ENCODE results near the gene OASL. TPM values are rescaled to one million over a fixed set of nuclear protein-coding genes. Genes with fewer than 3 reads are reported as not detected.

Gene OASL
- total and polyA plus RNA-seq, 12 donors = 0.06 to 1.9 (median 0.56) TPM; not detected in 1

DNA sequence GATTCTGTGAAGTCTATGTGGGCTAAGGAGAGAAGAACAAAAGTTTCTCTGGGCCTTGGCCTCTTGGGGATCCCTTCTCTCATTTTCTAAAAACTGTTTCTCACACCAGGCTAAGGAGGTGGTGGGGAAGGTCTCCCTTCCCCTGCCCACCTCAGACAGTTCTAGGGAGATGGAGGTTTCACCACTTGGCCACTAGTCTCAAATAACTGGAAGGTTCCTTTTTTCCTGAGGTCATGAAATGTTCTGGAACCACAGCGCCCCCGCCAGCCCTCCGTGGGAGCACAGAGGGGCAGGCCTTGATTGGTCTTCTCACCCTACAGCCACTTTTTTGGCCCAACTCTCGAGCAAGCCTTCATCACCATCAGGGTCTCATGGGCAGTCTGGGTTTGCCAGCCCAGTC is 35.4 kb downstream of the OASL start:
- H3K27ac ChIP-seq = no peak overlapping the region
- intact Hi-C loops (cut with DNase I) = no loop called here
- no peak overlapping the region for H3K4me3 ChIP-seq
- DNase-seq = no peak
- H3K4me1 ChIP-seq (replicated peaks in 1 of 2) = no peaks in the 10 kb centered on the region
- no peaks in the 10 kb centered on the region for H3K9me3 ChIP-seq (replicated peaks in 1 of 3)
- H3K36me3 ChIP-seq (replicated peaks in 1 of 2) = peaks cover 0 to 27% of the 10 kb centered on the region in 2 donors
- WGBS, 4 donors = 78 to 95% (median 89%) methylated on average over 4 of the region's 4 CpGs
- TF ChIP-seq POLR2A (IDR thresholded peaks at IDR 0.05) = no peak
- TF ChIP-seq, protein P1, sequence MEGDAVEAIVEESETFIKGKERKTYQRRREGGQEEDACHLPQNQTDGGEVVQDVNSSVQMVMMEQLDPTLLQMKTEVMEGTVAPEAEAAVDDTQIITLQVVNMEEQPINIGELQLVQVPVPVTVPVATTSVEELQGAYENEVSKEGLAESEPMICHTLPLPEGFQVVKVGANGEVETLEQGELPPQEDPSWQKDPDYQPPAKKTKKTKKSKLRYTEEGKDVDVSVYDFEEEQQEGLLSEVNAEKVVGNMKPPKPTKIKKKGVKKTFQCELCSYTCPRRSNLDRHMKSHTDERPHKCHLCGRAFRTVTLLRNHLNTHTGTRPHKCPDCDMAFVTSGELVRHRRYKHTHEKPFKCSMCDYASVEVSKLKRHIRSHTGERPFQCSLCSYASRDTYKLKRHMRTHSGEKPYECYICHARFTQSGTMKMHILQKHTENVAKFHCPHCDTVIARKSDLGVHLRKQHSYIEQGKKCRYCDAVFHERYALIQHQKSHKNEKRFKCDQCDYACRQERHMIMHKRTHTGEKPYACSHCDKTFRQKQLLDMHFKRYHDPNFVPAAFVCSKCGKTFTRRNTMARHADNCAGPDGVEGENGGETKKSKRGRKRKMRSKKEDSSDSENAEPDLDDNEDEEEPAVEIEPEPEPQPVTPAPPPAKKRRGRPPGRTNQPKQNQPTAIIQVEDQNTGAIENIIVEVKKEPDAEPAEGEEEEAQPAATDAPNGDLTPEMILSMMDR (IDR thresholded peaks at IDR 0.05) = no peak
- H3K27me3 ChIP-seq = no peaks in the 10 kb centered on the region

DNA sequence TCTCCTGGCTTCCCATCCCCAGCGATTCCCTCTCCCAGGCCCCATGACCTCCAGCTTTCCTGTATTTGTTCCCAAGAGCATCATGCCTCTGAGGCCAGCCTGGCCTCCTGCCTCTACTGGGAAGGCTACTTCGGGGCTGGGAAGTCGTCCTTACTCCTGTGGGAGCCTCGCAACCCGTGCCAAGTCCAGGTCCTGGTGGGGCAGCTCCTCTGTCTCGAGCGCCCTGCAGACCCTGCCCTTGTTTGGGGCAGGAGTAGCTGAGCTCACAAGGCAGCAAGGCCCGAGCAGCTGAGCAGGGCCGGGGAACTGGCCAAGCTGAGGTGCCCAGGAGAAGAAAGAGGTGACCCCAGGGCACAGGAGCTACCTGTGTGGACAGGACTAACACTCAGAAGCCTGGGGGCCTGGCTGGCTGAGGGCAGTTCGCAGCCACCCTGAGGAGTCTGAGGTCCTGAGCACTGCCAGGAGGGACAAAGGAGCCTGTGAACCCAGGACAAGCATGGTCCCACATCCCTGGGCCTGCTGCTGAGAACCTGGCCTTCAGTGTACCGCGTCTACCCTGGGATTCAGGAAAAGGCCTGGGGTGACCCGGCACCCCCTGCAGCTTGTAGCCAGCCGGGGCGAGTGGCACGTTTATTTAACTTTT is 37.1 kb downstream of the OASL start:
- intact Hi-C loops (cut with DNase I) = no loop called here
- Histone ChIP-seq H3K9me3 (replicated peaks in 1 of 3) (no peaks in the 10 kb centered on the region), H3K36me3 (replicated peaks in 1 of 2) (peaks cover 0 to 21% of the 10 kb centered on the region in 2 donors), H3K4me1 (replicated peaks in 1 of 2) (no peaks in the 10 kb centered on the region), H3K4me3 (no peak overlapping the region), H3K27ac (no peak overlapping the region), H3K27me3 (no peaks in the 10 kb centered on the region)
- WGBS, 4 donors = 79 to 90% (median 85%) methylated on average over 11 to 16 of the region's 16 CpGs
- TF ChIP-seq, protein P1 (IDR thresholded peaks at IDR 0.05) = no peak
- TF ChIP-seq POLR2A (IDR thresholded peaks at IDR 0.05) = no peak
- DNase-seq = no peak

DNA sequence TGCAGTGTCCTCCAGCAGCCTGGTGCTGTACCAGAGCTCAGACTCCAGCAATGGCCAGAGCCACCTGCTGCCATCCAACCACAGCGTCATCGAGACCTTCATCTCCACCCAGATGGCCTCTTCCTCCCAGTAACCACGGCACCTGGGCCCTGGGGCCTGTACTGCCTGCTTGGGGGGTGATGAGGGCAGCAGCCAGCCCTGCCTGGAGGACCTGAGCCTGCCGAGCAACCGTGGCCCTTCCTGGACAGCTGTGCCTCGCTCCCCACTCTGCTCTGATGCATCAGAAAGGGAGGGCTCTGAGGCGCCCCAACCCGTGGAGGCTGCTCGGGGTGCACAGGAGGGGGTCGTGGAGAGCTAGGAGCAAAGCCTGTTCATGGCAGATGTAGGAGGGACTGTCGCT is 38.0 kb downstream of the OASL start:
- H3K27ac ChIP-seq = no peak overlapping the region
- 77 to 96% (median 87%) methylated on average over 3 to 11 of the region's 11 CpGs for WGBS, 4 donors
- peaks cover 0 to 19% of the 10 kb centered on the region in 2 donors for H3K36me3 ChIP-seq (replicated peaks in 1 of 2)
- TF ChIP-seq, protein P1 (IDR thresholded peaks at IDR 0.05) = no peak
- TF ChIP-seq POLR2A (IDR thresholded peaks at IDR 0.05) = no peak
- no peak overlapping the region for H3K4me3 ChIP-seq
- no peaks in the 10 kb centered on the region for H3K9me3 ChIP-seq (replicated peaks in 1 of 3)
- H3K27me3 ChIP-seq = no peaks in the 10 kb centered on the region
- no peaks in the 10 kb centered on the region for H3K4me1 ChIP-seq (replicated peaks in 1 of 2)
- intact Hi-C loops (cut with DNase I) = no loop called here
- no peak for DNase-seq

DNA sequence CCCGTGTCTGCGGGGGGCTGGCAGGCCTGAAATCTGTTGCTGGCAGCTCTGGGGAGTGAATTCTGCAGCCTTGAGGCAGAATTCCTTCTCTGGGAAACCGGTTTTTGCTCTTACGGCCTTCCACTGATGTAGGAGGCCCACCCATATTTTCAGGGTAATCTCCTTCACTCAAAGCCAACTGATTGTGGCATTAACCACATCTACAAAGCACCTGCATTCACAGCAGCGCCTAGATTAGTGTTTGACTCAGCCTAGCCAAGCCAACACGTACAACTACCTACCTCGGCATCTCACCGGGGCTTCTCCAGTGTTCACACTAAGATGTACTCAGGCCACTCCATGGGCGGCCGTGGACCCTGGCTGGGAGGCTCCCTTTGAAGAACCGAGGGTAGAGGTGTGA is 38.5 kb downstream of the OASL start:
- Histone ChIP-seq H3K27me3 (no peaks in the 10 kb centered on the region), H3K9me3 (replicated peaks in 1 of 3) (no peaks in the 10 kb centered on the region), H3K36me3 (replicated peaks in 1 of 2) (peaks cover 0 to 18% of the 10 kb centered on the region in 2 donors), H3K4me1 (replicated peaks in 1 of 2) (no peaks in the 10 kb centered on the region), H3K4me3 (no peak overlapping the region), H3K27ac (no peak overlapping the region)
- no peak for TF ChIP-seq POLR2A (IDR thresholded peaks at IDR 0.05)
- TF ChIP-seq, protein P1 (IDR thresholded peaks at IDR 0.05) = no peak
- intact Hi-C loops (cut with DNase I) = no loop called here
- WGBS, 4 donors = 80 to 88% (median 84%) methylated on average over 10 to 11 of the region's 11 CpGs
- no peak for DNase-seq
